Measurements from ENCODE around the gene TBC1D21.

Gene TBC1D21

DNA sequence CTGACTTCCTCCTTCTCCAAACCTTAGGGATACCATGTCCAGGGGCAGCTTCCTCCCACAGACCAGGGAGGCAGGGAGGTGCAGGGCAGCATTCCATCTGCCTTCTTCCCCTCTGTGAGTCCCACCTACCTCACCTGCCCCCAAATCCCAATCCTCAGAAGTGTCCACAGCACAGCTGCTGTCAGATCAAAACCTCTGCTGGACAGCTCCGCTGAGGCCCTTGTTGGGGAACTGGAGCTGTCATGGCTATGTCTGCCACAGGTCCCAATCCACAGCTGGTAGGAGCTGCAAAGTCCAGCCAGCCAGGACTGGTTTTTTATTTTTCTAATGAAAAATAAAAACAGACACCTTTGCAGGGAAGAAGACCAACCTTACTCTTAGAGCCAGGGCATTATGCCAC, 40.7 kb upstream of the TBC1D21 start:
- no peaks in the 10 kb centered on the region for H3K27me3 ChIP-seq (ENCODE audit: insufficient read depth, low read length)

DNA sequence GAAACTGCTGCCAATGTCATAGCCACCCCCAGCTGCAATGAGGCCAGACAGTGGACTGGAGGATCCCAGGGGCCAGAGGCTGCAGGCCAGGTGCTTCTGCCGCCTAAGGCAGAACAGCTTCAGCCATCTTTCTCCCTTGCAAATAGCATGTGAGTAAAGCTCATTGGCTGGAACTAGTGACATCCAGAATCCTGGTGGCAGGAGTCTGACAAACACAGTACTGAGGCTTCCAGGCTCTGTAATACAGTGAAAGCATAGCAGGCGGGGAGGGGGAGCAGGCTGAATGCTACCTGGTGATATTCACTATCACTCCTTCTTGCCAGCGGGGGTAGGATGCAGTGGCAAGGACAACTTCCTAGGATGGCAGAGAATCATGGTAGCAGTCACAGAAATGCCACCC, 36.5 kb upstream of the TBC1D21 start:
- H3K9me3 ChIP-seq (ENCODE audit: low read length): no peaks in the 10 kb centered on the region
- TF ChIP-seq, protein P1, sequence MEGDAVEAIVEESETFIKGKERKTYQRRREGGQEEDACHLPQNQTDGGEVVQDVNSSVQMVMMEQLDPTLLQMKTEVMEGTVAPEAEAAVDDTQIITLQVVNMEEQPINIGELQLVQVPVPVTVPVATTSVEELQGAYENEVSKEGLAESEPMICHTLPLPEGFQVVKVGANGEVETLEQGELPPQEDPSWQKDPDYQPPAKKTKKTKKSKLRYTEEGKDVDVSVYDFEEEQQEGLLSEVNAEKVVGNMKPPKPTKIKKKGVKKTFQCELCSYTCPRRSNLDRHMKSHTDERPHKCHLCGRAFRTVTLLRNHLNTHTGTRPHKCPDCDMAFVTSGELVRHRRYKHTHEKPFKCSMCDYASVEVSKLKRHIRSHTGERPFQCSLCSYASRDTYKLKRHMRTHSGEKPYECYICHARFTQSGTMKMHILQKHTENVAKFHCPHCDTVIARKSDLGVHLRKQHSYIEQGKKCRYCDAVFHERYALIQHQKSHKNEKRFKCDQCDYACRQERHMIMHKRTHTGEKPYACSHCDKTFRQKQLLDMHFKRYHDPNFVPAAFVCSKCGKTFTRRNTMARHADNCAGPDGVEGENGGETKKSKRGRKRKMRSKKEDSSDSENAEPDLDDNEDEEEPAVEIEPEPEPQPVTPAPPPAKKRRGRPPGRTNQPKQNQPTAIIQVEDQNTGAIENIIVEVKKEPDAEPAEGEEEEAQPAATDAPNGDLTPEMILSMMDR (IDR thresholded peaks at IDR 0.05; ENCODE audit: low read length): no peak
- TF ChIP-seq EZH2 (IDR thresholded peaks at IDR 0.05; ENCODE audit: borderline replicate concordance, low read length): no peak
- H3K27ac ChIP-seq (ENCODE audit: low read depth, low read length, poor library complexity, severe bottlenecking): no peak overlapping the region
- H3K9ac ChIP-seq (ENCODE audit: low read length): no peak overlapping the region
- no peaks in the 10 kb centered on the region for H4K20me1 ChIP-seq (ENCODE audit: insufficient read depth, low read length)
- H3F3A ChIP-seq (ENCODE audit: insufficient read depth, low read length): no peaks in the 10 kb centered on the region
- no peak overlapping the region for H3K4me2 ChIP-seq (ENCODE audit: low read length)
- H3K4me1 ChIP-seq (ENCODE audit: insufficient read depth, low read length, severe bottlenecking): no peaks in the 10 kb centered on the region
- no peaks in the 10 kb centered on the region for H3K79me2 ChIP-seq (ENCODE audit: insufficient read depth, low read length)
- no peaks in the 10 kb centered on the region for H3K9me2 ChIP-seq (ENCODE audit: low read depth, low read length)
- H3K27me3 ChIP-seq (ENCODE audit: insufficient read depth, low read length): 0 out of 2 replicates have a peak, but pooled peaks cover 4% of the 10 kb centered on the region
- no peak overlapping the region for H3K4me3 ChIP-seq (ENCODE audit: low read depth, low read length, poor library complexity, severe bottlenecking)
- H2AFZ ChIP-seq (ENCODE audit: low read length): no peak overlapping the region
- H3K36me3 ChIP-seq (ENCODE audit: insufficient read depth, low read length): no peaks in the 10 kb centered on the region

More for the DNA sequence above, 40.7 kb upstream of the TBC1D21 start:
- no peaks in the 10 kb centered on the region for H3F3A ChIP-seq (ENCODE audit: insufficient read depth, low read length)
- H3K4me1 ChIP-seq (ENCODE audit: insufficient read depth, low read length, severe bottlenecking): no peaks in the 10 kb centered on the region
- H3K4me2 ChIP-seq (ENCODE audit: low read length): no peak overlapping the region
- H4K20me1 ChIP-seq (ENCODE audit: insufficient read depth, low read length): no peaks in the 10 kb centered on the region
- H3K9me2 ChIP-seq (ENCODE audit: low read depth, low read length): no peaks in the 10 kb centered on the region
- no peak overlapping the region for H3K9ac ChIP-seq (ENCODE audit: low read length)
- no peaks in the 10 kb centered on the region for H3K79me2 ChIP-seq (ENCODE audit: insufficient read depth, low read length)
- no peak overlapping the region for H2AFZ ChIP-seq (ENCODE audit: low read length)
- H3K36me3 ChIP-seq (ENCODE audit: insufficient read depth, low read length): no peaks in the 10 kb centered on the region
- no peak overlapping the region for H3K4me3 ChIP-seq (ENCODE audit: low read depth, low read length, poor library complexity, severe bottlenecking)
- TF ChIP-seq, protein P1 (IDR thresholded peaks at IDR 0.05; ENCODE audit: low read length): no peak
- TF ChIP-seq EZH2 (IDR thresholded peaks at IDR 0.05; ENCODE audit: borderline replicate concordance, low read length): no peak
- H3K27ac ChIP-seq (ENCODE audit: low read depth, low read length, poor library complexity, severe bottlenecking): no peak overlapping the region
- H3K9me3 ChIP-seq (ENCODE audit: low read length): no peaks in the 10 kb centered on the region

DNA sequence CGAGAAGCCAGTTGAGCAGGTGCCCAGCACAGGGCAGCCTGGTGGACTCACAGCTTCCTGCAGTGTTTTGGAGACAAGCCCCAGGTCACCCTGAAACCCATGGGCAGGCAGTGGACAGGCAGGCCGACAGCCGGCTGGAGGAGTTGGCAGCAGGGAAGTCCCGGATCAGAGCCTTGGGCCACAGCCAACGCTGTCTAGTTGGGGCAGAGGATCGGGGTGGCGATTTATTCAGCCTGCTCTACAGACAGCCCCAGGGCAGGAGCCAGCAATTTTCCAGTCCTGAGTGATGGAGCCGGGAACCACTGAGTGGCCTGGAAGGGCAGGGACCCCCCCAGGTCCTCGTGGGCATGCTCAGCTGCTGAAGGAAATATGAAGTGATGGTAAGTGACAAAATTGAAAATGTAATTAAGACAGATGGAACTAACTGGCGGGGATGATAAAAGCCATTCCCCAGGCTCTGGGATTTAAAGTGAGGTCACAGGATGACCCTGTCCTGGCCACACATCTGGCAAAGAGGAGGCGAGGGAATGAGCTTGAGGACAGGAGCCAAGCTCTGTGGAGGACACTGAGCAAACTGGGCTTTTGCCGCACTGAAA, 34.4 kb upstream of the TBC1D21 start:
- Histone ChIP-seq H3K27me3 (ENCODE audit: insufficient read depth, low read length) (0 out of 2 replicates have a peak, but pooled peaks cover 4% of the 10 kb centered on the region), H3K9ac (ENCODE audit: low read length) (no peak overlapping the region), H3K36me3 (ENCODE audit: insufficient read depth, low read length) (no peaks in the 10 kb centered on the region), H4K20me1 (ENCODE audit: insufficient read depth, low read length) (no peaks in the 10 kb centered on the region), H3K4me2 (ENCODE audit: low read length) (no peak overlapping the region), H3F3A (ENCODE audit: insufficient read depth, low read length) (no peaks in the 10 kb centered on the region), H3K27ac (ENCODE audit: low read depth, low read length, poor library complexity, severe bottlenecking) (no peak overlapping the region), H3K79me2 (ENCODE audit: insufficient read depth, low read length) (no peaks in the 10 kb centered on the region), H3K9me2 (ENCODE audit: low read depth, low read length) (no peaks in the 10 kb centered on the region), H3K4me3 (ENCODE audit: low read depth, low read length, poor library complexity, severe bottlenecking) (no peak overlapping the region), H3K9me3 (ENCODE audit: low read length) (no peaks in the 10 kb centered on the region), H2AFZ (ENCODE audit: low read length) (no peak overlapping the region), H3K4me1 (ENCODE audit: insufficient read depth, low read length, severe bottlenecking) (no peaks in the 10 kb centered on the region)
- TF ChIP-seq EZH2 (IDR thresholded peaks at IDR 0.05; ENCODE audit: borderline replicate concordance, low read length): no peak
- TF ChIP-seq, protein P1 (IDR thresholded peaks at IDR 0.05; ENCODE audit: low read length): no peak

Measured in OCI-LY1 (cell line).